H1 (cell line): Measurements from ENCODE around the gene UEVLD. TPM values are rescaled to one million over a fixed set of nuclear protein-coding genes. Genes with fewer than 3 reads are reported as not detected.

ENCODE experiments used
- TBP ChIP-seq: IDR thresholded peaks from 2 replicates; pipeline ENCODE4 v1.6.1; 2011; ENCODE audit warnings: low read depth, low read length, improper control_type of control experiment
- polyA plus RNA-seq, 7 experiments: library from polyadenylated mRNA; depleted of rRNA in 3 of 7; stranded (reverse) in 5 of 7; unstranded in 2 of 7; fragments of >200 nt in 5 of 7; fragments of 200-250 nt in 2 of 7; gene quantifications; 1 replicate in 5 of 7; 2 replicates in 1 of 7; 4 replicates in 1 of 7; pipeline versions ENCODE4 v1.2.1 to v1.2.3, GENCODE V29; 2011 to 2013; ENCODE audit warnings: missing spikeins in 2 of 7, mixed read lengths in 2 of 7
- total RNA-seq: library from RNA; stranded (reverse); fragmentation: NEBNext Ultra II Directional; extraction: Animal tissue kit (Norgen Biotek cat#: 25700); gene quantifications from 2 replicates; pipeline ENCODE4 v1.2.1, GENCODE V29; 2021

Gene UEVLD
- total and polyA plus RNA-seq, 2 of the 8 experiments (the other 6 are each of a cell fraction or from before 2014, with no cell fraction given) = 4.1 to 7.3 TPM

DNA sequence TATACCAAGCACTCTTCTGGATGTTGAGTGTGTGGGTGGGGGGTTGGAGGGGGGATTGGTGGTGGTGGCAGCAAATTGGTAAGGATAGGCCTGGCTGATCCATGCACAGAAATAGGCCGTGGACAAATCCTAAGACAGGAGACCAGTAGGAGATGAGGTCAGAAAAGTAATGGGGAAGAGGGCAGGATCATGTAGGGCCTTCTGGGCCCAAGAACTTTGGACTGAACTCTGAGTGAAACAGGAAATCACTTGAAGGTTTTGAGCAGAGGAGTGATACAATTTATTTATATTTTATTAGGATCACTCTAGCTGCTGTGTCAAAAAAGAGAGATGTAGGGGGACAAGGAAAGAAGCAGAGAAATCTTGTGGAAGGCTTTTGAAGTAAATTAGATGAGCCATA is 90.5 kb downstream of the UEVLD start (continued):
- TF ChIP-seq TBP = no peak
